Heart left ventricle (tissue), 13 donors: ENCODE results near the gene BTG1.

ENCODE experiments used
- CTCF ChIP-seq, 12 donors: fragments of 200-600 bp; sonication (generic) in 4 of 12; IDR thresholded peaks; one replicate each; pipeline versions ENCODE4 v1.5.0 to v1.8.0; 2018 to 2022; ENCODE audit warnings: antibody characterized with exemption in 12 of 12, mild to moderate bottlenecking in 5 of 12
- POLR2A ChIP-seq, 2 donors: fragments of 450-650 bp; IDR thresholded peaks; one replicate each; pipeline ENCODE4 v1.6.1; 2017; ENCODE audit warnings: antibody characterized with exemption in 2 of 2, mild to moderate bottlenecking in 2 of 2, moderate library complexity in 2 of 2
- donor health status: ischemic (EF 13 %, LVEDD 7.1; RV severe dilation, severe dysfunction).
- donor health status: DM: no; HTN: yes; CAD: no.
- donor health status: DM: no; HTN: no; CAD: no.
- donor health status: ischemic (EF 25% LVEDD 6.9; RV normal size, moderate dysfunction).
- donor health status: ischemic (EF 25% LVEDD 5.7; RV mildly dilated, moderate dysfunction).
- donor health status: ischemic (EF 35%, LVEDD 5.7; RV mildly dilated, moderate dysfunction).
- donor health status: nonischemic (EF 11% LVEDD 7.7; RV severe dilation, severe dysfunction).
- donor health status: DM: yes; HTN: yes; CAD: no.
- donor health status: PGD.
- donor health status: ischemic (EF 29% LVEDD 5.4; RV normal size, mild dysfunction).
- donor health status: nonischemic (EF 23%, LVEDD 6.1; RV moderate dilation, normal function).

- no peak for TF ChIP-seq CTCF (IDR thresholded peaks at IDR 0.05)
- TF ChIP-seq POLR2A (IDR thresholded peaks at IDR 0.05): no peak
These were observed 17.0 kb downstream of the BTG1 start for GRCh38 chr12:92128612-92129011.
